NT2/D1 (cell line): ENCODE measurements around the gene NTN1.

ENCODE experiments used
- DNase-seq: peaks from one replicate; pipeline ENCODE4 v3.0.0-alpha.2; 2011; ENCODE audit warnings: low read depth, low spot score
- H3K27me3 ChIP-seq: 2 replicates; pipeline ENCODE4 v1.6.0; 2011; ENCODE audit warnings: mild to moderate bottlenecking; ENCODE audit not compliant: insufficient read length, insufficient read depth
- H3K36me3 ChIP-seq: 2 replicates; pipeline ENCODE4 v1.6.1; 2011; ENCODE audit warnings: mild to moderate bottlenecking, low read length, mixed read lengths; ENCODE audit not compliant: insufficient read depth, insufficient read length
- H3K4me1 ChIP-seq: 2 replicates; pipeline ENCODE4 v1.5.1; 2011; ENCODE audit not compliant: insufficient read depth, insufficient read length
- H3K4me3 ChIP-seq: 2 replicates; pipeline ENCODE4 v1.5.1; 2011; ENCODE audit warnings: low read depth; ENCODE audit not compliant: insufficient read length
- H3K9ac ChIP-seq: 2 replicates; pipeline ENCODE4 v1.6.0; 2011; ENCODE audit warnings: low read depth; ENCODE audit not compliant: insufficient read length
- H3K9me3 ChIP-seq: 2 replicates; pipeline ENCODE4 v1.5.1; 2011; ENCODE audit warnings: mild to moderate bottlenecking, low read length; ENCODE audit not compliant: insufficient read depth
- SUZ12 ChIP-seq: IDR thresholded peaks from 2 replicates; pipeline ENCODE4 v1.6.1; 2011; ENCODE audit not compliant: insufficient read length, insufficient read depth; ENCODE audit errors: extremely low read depth
- YY1 ChIP-seq: IDR thresholded peaks from 2 replicates; pipeline ENCODE4 v1.6.1; 2011; ENCODE audit not compliant: insufficient read length, insufficient read depth
- ZNF274 ChIP-seq: IDR thresholded peaks from 2 replicates; pipeline ENCODE4 v1.6.1; 2011; ENCODE audit warnings: mild to moderate bottlenecking, low read depth, low read length

Gene NTN1

GRCh38 chr17:9217151-9218056 lies 196.1 kb downstream of the NTN1 start:
- no peak for DNase-seq
- TF ChIP-seq ZNF274 = no peak
- TF ChIP-seq SUZ12 = no peak
- TF ChIP-seq YY1 = no peak

GRCh38 chr17:9218064-9218635 lies 196.8 kb downstream of the NTN1 start:
- H3K36me3 ChIP-seq = no peaks in the 10 kb centered on the region
- peaks cover 18% of the 10 kb centered on the region for H3K9me3 ChIP-seq
- H3K4me3 ChIP-seq = no peak overlapping the region
- TF ChIP-seq ZNF274 (no peak), SUZ12 (no peak), YY1 (no peak)
- DNase-seq = no peak
- no peaks in the 10 kb centered on the region for H3K27me3 ChIP-seq
- H3K9ac ChIP-seq = no peak overlapping the region
- H3K4me1 ChIP-seq = peaks cover 19% of the 10 kb centered on the region

More at GRCh38 chr17:9217151-9218056, 196.1 kb downstream of the NTN1 start:
- Histone ChIP-seq H3K27me3 (no peaks in the 10 kb centered on the region), H3K36me3 (no peaks in the 10 kb centered on the region), H3K4me3 (no peak overlapping the region), H3K4me1 (peaks cover 21% of the 10 kb centered on the region), H3K9ac (no peak overlapping the region), H3K9me3 (peaks cover 18% of the 10 kb centered on the region)

GRCh38 chr17:9218911-9219310 lies 197.6 kb downstream of the NTN1 start:
- Histone ChIP-seq H3K9ac (no peak overlapping the region), H3K9me3 (peaks cover 18% of the 10 kb centered on the region), H3K4me1 (peaks cover 19% of the 10 kb centered on the region), H3K36me3 (no peaks in the 10 kb centered on the region), H3K27me3 (no peaks in the 10 kb centered on the region), H3K4me3 (no peak overlapping the region)
- TF ChIP-seq YY1 = no peak
- no peak for DNase-seq

GRCh38 chr17:9219631-9220397 lies 198.5 kb downstream of the NTN1 start:
- Histone ChIP-seq H3K36me3 (no peaks in the 10 kb centered on the region), H3K9me3 (peaks cover 16% of the 10 kb centered on the region), H3K4me3 (no peak overlapping the region), H3K9ac (peak overlapping the region; percentile 64), H3K4me1 (peaks cover 22% of the 10 kb centered on the region), H3K27me3 (no peaks in the 10 kb centered on the region)
- TF ChIP-seq ZNF274 (no peak), SUZ12 (no peak), YY1 (no peak)
- DNase-seq = no peak

GRCh38 chr17:9220398-9221146 lies 199.3 kb downstream of the NTN1 start:
- no peak for TF ChIP-seq ZNF274
- no peak for TF ChIP-seq SUZ12
- TF ChIP-seq YY1 = no peak
- Histone ChIP-seq H3K9me3 (peaks cover 9% of the 10 kb centered on the region), H3K27me3 (no peaks in the 10 kb centered on the region), H3K9ac (peak overlapping the region; percentile 64), H3K36me3 (no peaks in the 10 kb centered on the region), H3K4me1 (peaks cover 22% of the 10 kb centered on the region), H3K4me3 (no peak overlapping the region)
- DNase-seq = no peak

GRCh38 chr17:9221147-9221921 lies 200.0 kb downstream of the NTN1 start:
- H3K9me3 ChIP-seq = peaks cover 1% of the 10 kb centered on the region; the same call in 1 of the 2 replicates
- no peak for DNase-seq
- no peak overlapping the region for H3K4me3 ChIP-seq
- H3K27me3 ChIP-seq = no peaks in the 10 kb centered on the region
- no peak overlapping the region for H3K9ac ChIP-seq
- H3K36me3 ChIP-seq = no peaks in the 10 kb centered on the region
- TF ChIP-seq YY1 (no peak), ZNF274 (no peak), SUZ12 (no peak)
- H3K4me1 ChIP-seq = peaks cover 22% of the 10 kb centered on the region
